Measurements from ENCODE around the gene CCDC40. TPM values are rescaled to one million over a fixed set of nuclear protein-coding genes. Genes with fewer than 3 reads are reported as not detected.

CCDC40 gene
- total RNA-seq, 1 experiment from 2014 or later = 2.8 TPM

DNA sequence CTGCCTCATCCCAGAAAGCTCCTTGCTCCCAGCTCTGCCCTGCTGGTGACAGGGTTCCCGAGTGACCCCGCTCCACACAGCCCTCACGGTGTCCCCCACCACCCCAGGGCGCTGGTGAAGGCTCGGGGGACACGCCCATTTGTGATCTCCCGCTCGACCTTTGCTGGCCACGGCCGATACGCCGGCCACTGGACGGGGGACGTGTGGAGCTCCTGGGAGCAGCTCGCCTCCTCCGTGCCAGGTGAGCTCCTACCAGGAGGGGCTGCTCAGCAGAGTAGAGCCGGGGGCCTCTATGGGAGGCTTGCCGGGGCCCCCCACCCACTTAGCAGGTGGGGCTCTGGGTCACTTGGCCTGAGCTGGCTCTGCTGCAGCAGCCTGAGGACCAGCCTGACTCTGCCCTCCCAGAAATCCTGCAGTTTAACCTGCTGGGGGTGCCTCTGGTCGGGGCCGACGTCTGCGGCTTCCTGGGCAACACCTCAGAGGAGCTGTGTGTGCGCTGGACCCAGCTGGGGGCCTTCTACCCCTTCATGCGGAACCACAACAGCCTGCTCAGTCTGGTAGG, 76.1 kb downstream of the CCDC40 start:
- peak; percentile 3 for DNase-seq (ENCODE audit: low spot score)

DNA sequence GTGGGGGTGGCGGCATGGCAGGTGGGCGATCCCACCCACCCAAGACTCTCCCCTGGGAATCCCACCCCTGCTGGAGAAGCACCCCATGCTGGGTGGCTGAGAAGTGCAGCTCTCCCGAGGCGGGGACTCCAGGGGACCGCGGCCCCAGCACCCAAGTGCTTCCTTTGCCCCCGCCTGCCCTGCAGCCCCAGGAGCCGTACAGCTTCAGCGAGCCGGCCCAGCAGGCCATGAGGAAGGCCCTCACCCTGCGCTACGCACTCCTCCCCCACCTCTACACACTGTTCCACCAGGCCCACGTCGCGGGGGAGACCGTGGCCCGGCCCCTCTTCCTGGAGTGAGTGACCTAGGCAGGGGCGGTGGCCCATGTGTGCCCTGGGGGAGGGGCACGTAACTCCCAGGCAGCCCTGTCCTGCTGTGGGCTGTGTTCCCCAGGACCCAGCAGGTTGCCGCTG, 76.6 kb downstream of the CCDC40 start:
- peak; percentile 3 for DNase-seq (ENCODE audit: low spot score)

DNA sequence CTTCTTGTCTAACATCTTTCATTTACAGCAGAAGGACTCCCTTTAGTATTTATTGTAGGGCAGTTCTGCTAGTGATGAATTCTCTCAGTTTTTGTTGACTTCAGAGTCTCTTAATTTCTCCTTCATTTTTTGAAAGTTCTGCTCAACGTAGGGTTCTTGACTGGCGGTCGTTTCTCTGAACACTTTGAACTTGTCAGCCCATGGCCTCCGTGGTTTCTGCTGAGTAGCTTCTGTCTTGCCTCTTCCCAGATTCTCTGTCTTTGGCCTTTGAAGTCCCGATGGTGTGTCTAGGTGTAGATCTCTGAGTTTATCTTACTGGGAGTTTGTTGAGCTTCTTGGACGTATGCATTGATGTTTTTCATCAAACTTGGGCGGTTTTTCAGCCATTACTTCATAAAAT, 78.3 kb downstream of the CCDC40 start:
- DNase-seq (ENCODE audit: low spot score) = no peak

DNA sequence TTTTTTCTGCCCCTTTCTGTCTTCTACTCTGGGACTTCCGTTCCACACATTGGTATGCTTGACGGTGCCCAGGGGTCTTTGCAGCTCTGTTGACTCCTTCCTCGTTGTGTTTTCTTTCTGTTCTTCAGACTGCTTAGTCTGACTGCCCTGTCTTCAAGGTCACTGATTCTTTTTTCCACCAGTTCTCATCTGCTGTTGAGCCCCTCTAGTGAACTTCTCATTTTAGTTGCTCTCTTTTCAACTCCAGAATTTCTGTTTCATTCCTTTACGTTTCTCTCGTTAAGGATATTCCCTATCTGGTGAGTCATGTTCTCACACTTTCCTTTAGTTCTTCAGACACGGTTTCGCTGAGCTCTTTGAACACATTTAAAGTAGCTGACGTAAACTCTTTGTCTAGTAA, 78.7 kb downstream of the CCDC40 start:
- no peak for DNase-seq (ENCODE audit: low spot score)

DNA sequence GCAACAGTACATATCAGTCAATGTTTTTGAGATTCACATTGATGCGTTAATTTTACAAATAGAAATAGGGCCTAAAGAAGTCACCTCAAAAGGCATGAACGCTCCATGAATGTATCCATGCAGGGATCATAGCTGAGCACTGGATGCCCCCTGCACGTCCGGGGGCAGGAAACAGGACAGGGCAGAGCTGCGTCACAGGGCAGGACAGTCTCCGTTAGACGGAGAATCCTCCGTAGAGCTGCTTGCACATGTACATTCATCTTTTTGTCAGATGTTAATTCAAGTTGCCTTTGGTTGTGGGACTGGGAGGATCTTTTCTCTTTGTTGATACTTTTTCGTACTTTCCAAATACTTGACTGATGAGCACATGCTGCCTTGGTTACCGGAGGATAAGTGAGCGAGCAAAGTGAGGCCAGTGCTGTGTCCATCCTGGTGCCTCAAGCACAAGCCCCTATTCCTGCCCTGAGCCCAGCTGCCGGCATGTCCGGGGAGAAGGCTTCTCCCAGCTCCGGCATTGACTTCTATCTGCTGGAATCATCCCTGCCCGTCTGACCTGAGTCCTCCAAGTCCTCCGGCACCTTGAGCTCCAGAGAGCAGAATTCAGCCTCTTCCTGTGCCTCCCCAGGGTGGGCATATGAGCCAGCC, 80.0 kb downstream of the CCDC40 start:
- DNase-seq (ENCODE audit: low spot score) = peak; percentile 2

DNA sequence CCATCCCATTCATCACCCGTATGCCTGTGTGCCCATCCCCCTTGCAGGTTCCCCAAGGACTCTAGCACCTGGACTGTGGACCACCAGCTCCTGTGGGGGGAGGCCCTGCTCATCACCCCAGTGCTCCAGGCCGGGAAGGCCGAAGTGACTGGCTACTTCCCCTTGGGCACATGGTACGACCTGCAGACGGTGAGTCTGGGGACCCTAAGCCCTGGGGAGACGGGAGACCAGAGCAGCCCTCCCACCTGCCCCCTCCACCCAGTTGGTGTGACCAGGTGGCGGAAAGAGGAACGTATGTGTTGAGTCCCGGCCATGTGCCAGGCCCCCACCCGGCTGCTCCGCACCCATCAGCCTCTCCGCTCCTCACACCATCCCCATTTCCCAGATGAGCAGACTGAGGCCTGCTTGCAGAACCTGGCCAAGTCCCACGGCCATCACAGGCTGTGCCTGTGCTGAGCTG, 80.5 kb downstream of the CCDC40 start:
- peak; percentile 6 for DNase-seq (ENCODE audit: low spot score)

DNA sequence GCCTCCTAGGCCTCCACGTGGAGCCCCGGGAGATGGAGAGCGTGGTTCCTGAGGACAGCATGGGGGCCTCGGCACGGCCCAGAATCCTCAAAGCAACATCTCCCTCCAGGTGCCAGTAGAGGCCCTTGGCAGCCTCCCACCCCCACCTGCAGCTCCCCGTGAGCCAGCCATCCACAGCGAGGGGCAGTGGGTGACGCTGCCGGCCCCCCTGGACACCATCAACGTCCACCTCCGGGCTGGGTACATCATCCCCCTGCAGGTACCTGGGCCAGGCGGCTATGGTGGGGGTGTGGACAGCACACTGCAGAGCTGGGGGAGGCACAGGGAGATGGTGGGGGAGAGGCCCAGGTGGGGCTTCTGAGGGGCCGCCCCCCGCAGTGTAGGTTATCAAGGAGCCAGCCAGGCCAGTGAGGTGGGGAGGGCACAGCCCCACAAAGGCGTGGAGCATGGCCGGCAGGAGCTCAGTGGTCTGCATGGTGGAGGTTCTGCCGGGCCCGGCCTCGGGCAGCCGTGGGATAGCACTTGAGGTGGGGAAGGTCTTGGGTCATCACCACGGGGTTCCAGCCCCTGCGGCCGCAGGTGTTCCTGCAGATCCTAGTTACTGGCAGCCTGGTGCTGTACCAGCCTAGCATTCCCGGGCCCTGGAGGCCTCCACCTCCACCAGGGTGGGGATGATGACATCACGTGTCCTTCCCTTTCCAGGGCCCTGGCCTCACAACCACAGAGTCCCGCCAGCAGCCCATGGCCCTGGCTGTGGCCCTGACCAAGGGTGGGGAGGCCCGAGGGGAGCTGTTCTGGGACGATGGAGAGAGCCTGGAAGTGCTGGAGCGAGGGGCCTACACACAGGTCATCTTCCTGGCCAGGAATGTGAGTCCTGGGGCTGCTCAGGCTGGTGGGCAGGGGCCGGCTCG, 81.3 kb downstream of the CCDC40 start:
- DNase-seq (ENCODE audit: low spot score) = no peak

DNA sequence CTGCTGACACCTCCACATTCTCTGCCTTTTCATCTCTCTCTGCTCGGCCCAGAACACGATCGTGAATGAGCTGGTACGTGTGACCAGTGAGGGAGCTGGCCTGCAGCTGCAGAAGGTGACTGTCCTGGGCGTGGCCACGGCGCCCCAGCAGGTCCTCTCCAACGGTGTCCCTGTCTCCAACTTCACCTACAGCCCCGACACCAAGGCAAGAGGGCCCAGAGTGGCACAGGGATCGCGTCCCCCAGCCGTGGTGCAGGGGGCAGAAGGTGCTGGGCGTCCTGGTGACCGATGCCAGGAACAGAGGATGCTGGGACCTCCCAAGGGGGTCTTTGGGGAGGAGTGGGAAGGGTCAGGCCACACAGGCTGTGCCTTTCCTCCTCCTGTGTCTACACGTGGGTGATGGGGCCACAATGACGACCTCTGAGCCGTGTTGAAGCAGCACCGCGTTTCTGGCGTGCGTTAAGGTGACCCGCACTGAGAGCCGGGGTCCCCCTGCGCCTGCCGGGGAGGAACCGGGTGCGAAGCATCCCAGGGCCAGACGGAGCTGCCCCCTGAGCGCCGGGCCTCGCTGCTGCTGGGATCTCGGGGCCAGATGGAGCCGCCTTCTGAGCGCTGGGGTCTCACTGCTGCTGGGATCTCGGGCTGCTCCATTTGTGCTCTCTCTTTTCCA, 82.3 kb downstream of the CCDC40 start:
- DNase-seq (ENCODE audit: low spot score) = peak; percentile 11

DNA sequence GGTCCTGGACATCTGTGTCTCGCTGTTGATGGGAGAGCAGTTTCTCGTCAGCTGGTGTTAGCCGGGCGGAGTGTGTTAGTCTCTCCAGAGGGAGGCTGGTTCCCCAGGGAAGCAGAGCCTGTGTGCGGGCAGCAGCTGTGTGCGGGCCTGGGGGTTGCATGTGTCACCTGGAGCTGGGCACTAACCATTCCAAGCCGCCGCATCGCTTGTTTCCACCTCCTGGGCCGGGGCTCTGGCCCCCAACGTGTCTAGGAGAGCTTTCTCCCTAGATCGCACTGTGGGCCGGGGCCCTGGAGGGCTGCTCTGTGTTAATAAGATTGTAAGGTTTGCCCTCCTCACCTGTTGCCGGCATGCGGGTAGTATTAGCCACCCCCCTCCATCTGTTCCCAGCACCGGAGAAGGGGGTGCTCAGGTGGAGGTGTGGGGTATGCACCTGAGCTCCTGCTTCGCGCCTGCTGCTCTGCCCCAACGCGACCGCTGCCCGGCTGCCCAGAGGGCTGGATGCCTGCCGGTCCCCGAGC, 82.9 kb downstream of the CCDC40 start:
- peak; percentile 5 for DNase-seq (ENCODE audit: low spot score)

DNA sequence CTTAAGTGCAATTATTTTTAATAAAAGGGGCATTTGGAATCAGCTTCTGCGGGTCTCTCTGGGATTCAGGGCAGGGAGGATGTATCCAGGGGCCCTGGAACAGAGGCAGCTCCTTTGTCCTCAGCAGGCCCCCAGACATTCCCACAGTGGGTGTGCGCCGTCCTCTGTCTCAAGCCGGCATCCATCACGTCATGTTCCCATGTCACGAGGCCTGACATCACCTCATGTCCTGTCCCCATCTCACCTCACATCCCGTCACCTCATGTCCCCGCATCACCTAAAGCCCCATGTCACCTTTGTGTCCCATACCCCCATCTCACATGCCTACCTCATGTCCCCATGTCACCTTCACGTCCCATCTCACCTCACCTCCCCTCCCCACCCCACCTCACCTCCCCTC, 83.4 kb downstream of the CCDC40 start:
- DNase-seq (ENCODE audit: low spot score) = no peak

DNA sequence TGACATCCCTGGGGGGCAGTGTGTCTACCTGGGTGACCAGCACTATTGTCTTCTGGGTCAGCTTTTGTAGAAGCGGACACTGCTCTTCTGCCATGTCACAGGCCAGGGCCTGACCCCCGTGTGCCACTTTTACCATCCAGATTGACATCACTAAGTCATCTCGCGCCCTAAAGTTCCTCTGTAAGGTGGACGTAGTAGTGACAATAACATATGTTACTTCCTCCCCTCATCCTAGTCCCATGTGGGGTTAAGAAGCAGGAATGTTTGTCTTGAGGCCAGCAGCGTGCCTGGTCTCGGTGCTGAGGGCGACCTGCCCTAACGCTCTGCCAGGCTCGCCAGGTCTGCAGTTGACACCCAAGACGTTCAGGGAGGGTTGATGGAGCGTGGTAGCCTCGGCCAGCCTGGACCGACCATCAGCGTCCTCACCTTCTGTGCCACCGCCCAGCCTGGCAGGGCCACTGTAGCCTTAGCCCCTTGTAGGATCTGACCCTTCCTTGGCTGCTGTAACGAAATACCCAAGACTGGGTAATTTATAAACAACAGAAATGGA, 85.7 kb downstream of the CCDC40 start:
- DNase-seq (ENCODE audit: low spot score) = no peak

DNA sequence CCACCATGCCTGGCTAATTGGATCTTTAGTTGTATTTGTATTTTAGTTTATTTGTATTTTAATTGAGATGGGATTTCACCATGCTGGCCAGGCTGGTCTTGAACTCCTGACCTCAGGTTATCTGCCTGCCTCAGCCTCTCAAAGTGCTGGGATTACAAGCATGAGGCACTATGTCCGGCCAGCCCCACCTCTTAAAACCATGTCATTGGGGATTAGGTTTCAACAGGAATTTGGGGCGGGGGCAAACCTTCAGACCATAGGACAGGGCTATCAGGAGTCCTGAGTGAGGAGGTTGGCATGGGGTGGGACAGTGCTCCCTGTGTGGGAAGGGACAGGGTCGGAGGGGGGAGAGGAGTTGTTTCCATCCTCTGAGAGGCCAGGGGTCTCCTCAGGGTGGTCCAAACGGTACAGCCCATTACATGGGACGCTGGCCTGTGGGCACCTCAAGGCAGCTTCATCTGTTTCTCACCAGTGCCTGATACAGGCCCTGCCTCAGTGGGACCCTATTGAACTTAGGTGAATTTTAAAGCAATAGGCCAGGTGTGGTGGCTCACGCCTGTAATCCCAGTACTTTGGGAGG, 86.6 kb downstream of the CCDC40 start:
- DNase-seq (ENCODE audit: low spot score) = no peak

DNA sequence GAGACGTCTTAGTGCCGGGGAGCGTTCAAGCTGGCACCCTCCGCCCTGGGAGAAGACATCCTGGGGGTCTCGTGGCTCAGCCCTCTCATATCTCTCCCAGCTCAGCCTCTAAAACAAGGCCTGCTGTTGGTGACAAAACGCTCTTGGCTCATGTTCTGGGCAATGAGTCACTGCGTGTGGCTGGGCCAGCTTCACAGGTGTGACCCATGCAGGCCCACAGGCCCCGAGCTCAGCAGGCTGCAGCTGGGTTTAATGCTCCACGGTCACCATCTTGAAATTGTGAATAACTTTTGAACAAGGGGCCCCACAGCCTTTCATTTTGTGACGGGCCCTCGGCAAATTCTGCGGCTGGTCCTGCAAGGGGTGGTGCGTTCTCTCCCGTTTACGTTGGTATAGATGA, 87.3 kb downstream of the CCDC40 start:
- DNase-seq (ENCODE audit: low spot score) = peak; percentile 53

DNA sequence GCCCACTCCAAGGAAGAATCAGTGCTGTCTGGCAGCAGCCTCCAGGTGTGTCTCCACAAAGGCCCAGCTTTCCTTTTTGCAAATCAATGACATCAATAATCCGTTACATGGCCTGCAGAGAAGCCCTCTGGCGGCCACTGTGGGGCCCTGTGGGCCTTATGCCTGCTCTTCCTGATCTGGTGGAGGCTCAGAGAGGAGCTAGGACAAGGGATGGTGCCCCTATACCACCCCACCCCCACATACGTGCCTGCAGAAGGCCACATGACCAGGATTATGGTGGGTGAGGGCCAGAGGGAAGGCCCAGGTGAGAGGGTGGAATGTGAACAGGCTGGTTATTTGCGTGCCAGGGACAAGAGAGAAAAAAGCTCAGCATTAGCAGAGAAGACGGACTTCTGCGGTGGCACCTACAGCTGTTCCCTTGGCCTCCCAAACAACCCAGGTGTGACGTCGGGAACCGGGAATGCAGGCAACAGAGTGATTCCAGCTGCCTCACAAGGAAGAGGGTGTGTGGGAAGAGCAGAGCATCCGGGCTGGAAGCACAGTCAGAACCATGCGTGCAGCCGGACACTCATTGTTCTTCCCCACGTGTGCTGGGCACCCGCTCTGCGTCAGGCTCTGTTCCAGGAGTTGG, 88.0 kb downstream of the CCDC40 start:
- no peak for DNase-seq (ENCODE audit: low spot score)

DNA sequence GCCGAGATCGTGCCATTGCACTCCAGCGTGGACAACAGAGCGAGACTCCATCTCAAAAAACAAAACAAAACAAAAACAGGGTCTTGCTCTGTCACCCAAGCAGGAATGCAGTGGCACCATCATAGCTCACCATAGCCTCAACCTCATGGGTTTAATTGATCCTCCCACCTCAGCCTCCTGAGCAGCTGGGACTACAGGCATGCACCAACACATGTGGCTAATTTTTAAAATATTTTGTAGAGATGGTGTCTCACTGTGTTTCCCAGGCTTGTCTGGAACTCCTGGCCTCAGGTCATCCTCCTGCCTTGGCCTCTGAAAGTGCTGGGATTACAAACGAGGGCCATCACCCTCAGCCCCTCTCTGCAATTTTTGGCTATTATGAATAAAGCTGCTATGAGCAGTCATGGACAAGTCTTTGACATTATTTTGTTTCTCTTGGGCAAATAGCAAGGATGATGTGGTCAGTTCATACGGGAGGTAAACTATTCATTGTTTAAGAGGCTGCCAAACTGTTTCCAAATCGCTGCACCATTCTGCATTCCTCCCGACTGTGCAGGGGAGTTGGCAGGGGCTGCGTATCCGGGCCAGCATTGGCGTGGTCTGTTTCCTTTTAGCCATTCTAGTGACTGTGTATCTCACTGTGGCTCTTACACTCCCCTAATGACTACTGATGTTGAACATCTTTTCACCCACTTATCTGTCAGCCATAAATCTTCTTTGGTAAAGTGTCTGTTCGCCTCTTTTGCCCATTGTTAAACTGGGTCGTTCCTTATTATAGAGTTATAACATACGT, 89.4 kb downstream of the CCDC40 start:
- DNase-seq (ENCODE audit: low spot score) = no peak

DNA sequence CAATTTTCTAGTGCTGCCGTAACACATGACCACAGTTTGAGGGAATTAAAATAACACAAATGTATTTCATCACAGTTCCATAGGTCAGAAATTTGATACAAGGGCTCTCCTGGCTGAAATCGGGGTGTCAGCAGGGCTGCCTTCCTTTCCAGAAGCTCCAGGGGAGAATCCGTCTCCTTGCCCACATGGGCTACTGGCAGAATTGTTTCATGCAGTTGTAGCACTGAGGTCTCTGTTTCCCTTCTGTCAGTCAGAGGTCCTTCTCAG, 89.9 kb downstream of the CCDC40 start:
- no peak for DNase-seq (ENCODE audit: low spot score)

DNA sequence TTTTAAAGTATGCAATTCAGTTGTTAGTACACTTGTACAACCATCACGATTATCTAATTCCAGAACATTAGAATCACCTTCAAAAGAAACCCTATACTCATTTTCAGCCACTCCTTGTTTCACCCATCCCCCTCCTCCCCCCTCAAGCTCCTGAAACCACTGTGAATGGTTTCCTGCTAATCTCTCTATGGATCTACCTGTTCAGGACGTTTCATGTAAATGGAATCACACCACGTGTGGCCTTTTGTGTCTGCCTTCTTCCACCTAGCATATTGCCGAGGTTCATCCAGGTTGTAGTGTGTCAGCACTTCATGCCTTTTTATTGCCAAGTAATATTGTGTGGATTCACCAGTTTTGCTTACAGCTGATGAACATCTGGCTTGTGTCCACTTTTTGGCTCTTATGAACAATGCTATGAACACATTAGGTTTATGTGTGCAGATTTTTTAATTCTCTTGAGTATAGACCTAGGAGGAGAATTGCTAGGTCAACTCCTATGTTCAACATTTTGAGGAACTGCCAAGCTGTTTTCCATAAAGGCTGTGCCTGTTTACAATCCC, 92.6 kb downstream of the CCDC40 start:
- no peak for DNase-seq (ENCODE audit: low spot score)

DNA sequence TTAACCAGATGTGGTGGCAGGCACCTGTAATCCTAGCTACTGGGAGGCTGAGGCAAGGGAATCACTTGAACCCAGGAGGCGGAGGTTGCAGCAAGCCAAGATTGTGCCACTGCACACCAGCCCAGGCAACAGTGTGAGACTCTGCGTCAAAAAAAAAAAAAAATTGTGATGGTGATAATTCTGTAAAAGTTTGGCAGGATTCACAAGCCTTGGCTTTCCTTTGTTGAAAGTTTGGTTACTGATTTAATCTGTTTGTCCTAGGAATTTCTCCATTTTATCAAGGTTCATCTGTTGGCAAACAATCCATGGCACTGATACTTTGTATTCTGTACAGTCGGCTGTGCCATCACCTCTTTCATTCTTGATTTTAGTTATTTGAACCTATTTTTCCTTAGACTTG, 94.5 kb downstream of the CCDC40 start:
- DNase-seq (ENCODE audit: low spot score) = no peak

DNA sequence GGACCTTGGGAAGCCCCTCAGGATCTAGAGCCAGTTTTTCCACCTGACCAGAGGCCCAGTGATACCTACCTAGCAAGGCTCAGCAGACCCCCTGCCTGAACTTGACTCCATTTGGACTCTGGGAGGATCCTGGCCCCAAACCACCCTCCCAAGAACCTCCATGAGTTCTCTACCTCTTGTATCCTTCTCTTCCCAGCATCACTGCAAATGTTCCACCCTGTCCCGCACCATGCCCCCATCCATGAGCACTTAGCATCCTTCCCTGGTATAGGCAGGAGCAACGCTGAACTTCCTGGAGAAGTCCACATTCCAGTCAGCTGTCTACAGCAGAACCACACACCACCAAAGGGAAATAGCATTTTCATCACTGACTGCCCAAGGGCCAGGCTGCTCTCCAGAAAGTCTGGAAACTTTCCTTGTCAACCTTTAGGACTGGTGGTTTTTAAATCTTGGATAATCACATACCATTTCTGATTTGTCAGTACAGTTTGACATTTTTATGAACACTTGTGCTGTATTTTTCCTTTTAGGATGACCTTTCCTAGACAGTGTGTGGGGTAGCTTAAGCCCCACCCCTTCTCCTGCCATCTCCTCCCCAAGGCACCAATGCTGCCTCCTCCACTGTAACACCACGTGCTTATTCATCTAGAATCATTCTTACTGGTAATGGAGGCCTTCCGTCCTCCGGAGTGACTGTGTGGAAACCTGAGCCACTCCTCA, 96.6 kb downstream of the CCDC40 start:
- DNase-seq (ENCODE audit: low spot score) = no peak
